ENCODE measurements around the gene SLC6A3.

DNA sequence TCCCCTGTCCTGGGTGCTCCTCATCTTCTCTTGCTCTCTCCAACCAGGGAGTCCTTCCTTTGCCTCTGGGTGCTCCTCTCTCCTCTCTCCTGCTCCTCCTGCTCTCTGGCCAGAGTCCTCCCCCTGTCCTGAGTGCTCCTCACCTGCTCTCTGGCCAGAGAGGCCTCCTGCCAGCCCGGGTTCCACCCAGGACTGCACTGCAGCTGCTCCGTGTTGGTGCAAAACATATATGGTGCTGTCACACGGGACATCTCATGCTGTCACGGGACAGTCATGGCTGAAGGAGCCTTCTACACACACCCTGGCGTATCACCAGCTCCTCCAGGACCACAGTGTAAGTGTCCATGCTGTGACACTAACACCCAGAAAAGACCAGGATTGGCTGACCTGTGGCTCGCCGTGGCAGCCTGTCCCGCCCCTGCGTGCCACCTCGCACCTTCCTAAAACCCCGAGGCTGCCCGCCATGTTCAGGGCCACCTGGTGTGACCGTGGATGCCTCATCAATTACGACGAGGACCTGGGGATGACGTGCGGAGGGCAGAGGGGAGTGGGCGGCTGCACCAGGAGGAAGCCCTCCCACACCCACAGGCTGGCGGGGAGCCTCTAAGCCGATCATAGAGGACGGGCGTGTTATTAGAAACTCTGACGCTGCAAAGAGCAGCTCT is 27.9 kb upstream of the SLC6A3 start:
- TF ChIP-seq, protein P1, sequence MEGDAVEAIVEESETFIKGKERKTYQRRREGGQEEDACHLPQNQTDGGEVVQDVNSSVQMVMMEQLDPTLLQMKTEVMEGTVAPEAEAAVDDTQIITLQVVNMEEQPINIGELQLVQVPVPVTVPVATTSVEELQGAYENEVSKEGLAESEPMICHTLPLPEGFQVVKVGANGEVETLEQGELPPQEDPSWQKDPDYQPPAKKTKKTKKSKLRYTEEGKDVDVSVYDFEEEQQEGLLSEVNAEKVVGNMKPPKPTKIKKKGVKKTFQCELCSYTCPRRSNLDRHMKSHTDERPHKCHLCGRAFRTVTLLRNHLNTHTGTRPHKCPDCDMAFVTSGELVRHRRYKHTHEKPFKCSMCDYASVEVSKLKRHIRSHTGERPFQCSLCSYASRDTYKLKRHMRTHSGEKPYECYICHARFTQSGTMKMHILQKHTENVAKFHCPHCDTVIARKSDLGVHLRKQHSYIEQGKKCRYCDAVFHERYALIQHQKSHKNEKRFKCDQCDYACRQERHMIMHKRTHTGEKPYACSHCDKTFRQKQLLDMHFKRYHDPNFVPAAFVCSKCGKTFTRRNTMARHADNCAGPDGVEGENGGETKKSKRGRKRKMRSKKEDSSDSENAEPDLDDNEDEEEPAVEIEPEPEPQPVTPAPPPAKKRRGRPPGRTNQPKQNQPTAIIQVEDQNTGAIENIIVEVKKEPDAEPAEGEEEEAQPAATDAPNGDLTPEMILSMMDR (conservative IDR thresholded peaks at IDR 0.05; ENCODE audit: low read length), result no peak
- no peak for TF ChIP-seq EZH2phosphoT487 (IDR thresholded peaks at IDR 0.05; ENCODE audit: borderline replicate concordance)
